Coronary artery (tissue), 2 donors: Measurements from ENCODE around the gene KCNS1.
A peak's percentile ranks its signal among the peaks of the same experiment; 100 is the strongest.

ENCODE experiments used
- DNase-seq: peaks from one replicate; pipeline ENCODE4 v3.0.0-alpha.2; 2017; ENCODE audit warnings: low spot score
- H3K27ac ChIP-seq, 2 donors: fragments of 200-600 bp; sonication (generic); one replicate each; pipeline ENCODE4 v1.5.1; 2016 to 2019
- H3K4me3 ChIP-seq: fragments of 200-600 bp; sonication (generic); 2 replicates; pipeline ENCODE4 v1.5.1; 2016; ENCODE audit warnings: mild to moderate bottlenecking, moderate library complexity
- CTCF ChIP-seq: fragments of 200-600 bp; sonication (generic); IDR thresholded peaks from one replicate; pipeline ENCODE4 v1.5.1; 2019; ENCODE audit warnings: antibody characterized with exemption

KCNS1 gene

GRCh38 chr20:45109634-45110033 lies 8.7 kb upstream of the KCNS1 start:
- TF ChIP-seq CTCF = no peak
- H3K27ac ChIP-seq = no peak overlapping the region
- no peak overlapping the region for H3K4me3 ChIP-seq
- no peak for DNase-seq

- DNase-seq = no peak
- H3K27ac ChIP-seq = no peak overlapping the region
- TF ChIP-seq CTCF = no peak
- H3K4me3 ChIP-seq = no peak overlapping the region
Measured at GRCh38 chr20:45105317-45105716, 4.4 kb upstream of the KCNS1 start.

GRCh38 chr20:45104786-45105185 lies 3.9 kb upstream of the KCNS1 start:
- Histone ChIP-seq H3K27ac (no peak overlapping the region), H3K4me3 (no peak overlapping the region)
- no peak for DNase-seq
- TF ChIP-seq CTCF = no peak

- DNase-seq = no peak
- TF ChIP-seq CTCF = no peak
- Histone ChIP-seq H3K4me3 (no peak overlapping the region), H3K27ac (no peak overlapping the region)
Measured at GRCh38 chr20:45103072-45103471, 2.1 kb upstream of the KCNS1 start.

- H3K27ac ChIP-seq = no peak overlapping the region
- no peak for DNase-seq
- no peak for TF ChIP-seq CTCF
- no peak overlapping the region for H3K4me3 ChIP-seq
Measured at GRCh38 chr20:45101333-45101850, 465 bp upstream of the KCNS1 start.

GRCh38 chr20:45098103-45098773 lies 2.7 kb downstream of the KCNS1 start:
- H3K4me3 ChIP-seq = peak overlapping the region; percentile 43
- no peak for TF ChIP-seq CTCF
- DNase-seq = no peak
- no peak overlapping the region for H3K27ac ChIP-seq

GRCh38 chr20:45097485-45098102 lies 3.3 kb downstream of the KCNS1 start:
- no peak for DNase-seq
- TF ChIP-seq CTCF = no peak
- Histone ChIP-seq H3K4me3 (peak overlapping the region; percentile 43), H3K27ac (no peak overlapping the region)
